ENCODE measurements around the gene MINDY1.

MINDY1 gene

DNA sequence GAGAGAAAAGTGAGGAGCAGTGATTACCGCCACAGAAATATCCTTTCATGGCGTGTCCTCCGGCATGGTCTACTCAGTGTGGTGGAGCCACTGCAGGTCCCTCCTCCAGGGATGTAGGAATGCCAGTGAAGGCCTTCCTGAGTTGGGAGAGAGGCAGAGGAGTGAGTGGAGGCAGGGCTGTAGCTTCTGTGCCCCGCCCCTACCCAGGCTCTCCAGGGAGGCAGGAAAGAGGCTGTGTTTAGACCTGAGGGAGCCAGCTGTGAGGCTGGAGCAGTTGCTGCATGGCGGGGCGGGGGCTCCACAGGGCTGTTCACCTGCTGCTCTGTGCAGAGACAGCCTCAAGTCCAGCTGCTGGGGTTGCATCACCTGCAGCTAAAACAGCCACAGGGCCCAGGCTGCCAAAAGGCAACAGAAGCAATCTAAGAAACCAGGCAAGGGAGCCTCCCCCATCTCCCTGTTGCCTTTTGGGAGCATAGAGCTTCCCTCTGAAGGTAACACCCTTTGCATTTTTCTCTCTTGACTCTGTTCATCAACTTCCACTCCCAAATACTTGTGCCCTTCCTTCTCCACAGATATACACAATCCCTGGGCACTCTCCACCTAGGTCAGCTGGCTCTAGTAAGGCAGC is 25.4 kb downstream of the MINDY1 start:
- no peak for DNase-seq (ENCODE audit: low spot score)

DNA sequence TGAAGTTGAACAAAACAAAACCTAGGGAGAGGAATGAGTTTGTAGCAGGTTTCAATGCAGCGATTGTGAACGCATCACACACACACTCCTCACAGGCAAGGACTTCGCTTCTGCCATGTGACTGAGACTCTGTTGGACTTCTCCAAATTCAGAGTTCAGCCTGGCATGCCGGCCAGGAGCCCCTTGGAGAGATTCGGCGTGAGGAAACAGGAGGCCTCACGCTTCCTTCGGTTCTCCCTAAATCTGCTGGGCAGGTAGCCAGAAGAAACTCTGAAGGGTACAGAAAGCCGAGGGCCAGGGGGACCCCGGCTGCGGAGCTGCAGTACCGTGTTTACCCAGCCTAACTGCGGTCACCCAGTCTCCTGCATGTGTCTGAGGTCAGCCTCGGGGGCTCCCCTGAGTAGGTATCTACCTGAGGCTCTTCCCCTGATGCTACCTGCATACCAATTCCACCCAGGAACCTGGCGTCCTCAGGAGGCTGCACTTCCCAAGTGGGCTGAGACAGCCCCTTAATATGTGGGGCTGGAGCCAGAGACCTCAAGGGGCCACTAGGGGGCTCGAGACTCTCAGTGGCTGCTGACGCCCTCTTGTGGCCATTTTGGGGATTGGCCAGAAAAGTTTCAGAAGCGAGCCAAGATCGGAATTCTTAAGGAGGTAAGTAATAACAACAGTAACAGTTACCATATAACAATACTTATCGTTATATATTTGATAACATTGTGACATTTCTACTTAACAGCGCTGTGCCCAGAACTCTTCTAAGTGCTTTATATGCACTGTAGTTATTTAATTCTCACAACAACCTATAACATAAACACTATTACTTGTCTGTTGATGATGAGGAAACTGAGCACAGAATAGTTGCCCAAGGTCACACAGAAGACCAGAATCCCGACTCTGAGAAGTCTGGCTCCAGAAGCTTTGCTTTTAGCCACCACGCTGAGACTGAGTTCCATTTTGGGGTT is 27.3 kb downstream of the MINDY1 start:
- DNase-seq (ENCODE audit: low spot score) = peak; percentile 93
- Histone ChIP-seq H3K27ac (replicated peaks; ENCODE audit: low read length) (no peak overlapping the region), H3K27me3 (ENCODE audit: control insufficient read depth in 3 of 3, insufficient read depth in 3 of 3, low read depth in 1 of 3, low read length in 3 of 3) (peaks cover 0 to 16% (median 0%) of the 10 kb centered on the region in 3 experiments), H2AFZ (ENCODE audit: low read length) (peak overlapping the region; percentile 86), H2BK5ac (ENCODE audit: low read length) (peak overlapping the region; percentile 87), H4K91ac (ENCODE audit: low read depth, low read length, poor library complexity) (no peak overlapping the region), H3K4me3 (ENCODE audit: low read length in 2 of 2) (no peak overlapping the region), H3K79me1 (ENCODE audit: low read depth, low read length) (no peaks in the 10 kb centered on the region), H2BK120ac (ENCODE audit: low read depth, low read length) (peak overlapping the region; percentile 97), H2BK12ac (ENCODE audit: low read length) (no peak overlapping the region), H3K36me3 (replicated peaks in 1 of 2; ENCODE audit: control insufficient read depth in 2 of 2, insufficient read depth in 2 of 2, low read length in 2 of 2) (no peaks in the 10 kb centered on the region), H3K18ac (ENCODE audit: low read length) (peak overlapping the region; percentile 91), H3K4me2 (ENCODE audit: insufficient read depth, low read length, poor library complexity, severe bottlenecking) (no peak overlapping the region), H4K8ac (ENCODE audit: low read depth, low read length) (peak overlapping the region; percentile 29), H3K4me1 (ENCODE audit: control insufficient read depth in 2 of 2, insufficient read depth in 1 of 2, low read depth in 1 of 2, low read length in 2 of 2) (peaks cover 11 to 22% of the 10 kb centered on the region in 2 donors), H2AK5ac (ENCODE audit: low read depth, low read length) (no peak overlapping the region), H3K14ac (ENCODE audit: low read length) (no peak overlapping the region), H3K9ac (ENCODE audit: low read depth, low read length, poor library complexity) (peak overlapping the region; percentile 36), H2BK15ac (ENCODE audit: low read length) (peak overlapping the region; percentile 98), H3K4ac (ENCODE audit: low read length) (no peak overlapping the region), H3K9me3 (replicated peaks in 1 of 2; ENCODE audit: control insufficient read depth in 2 of 2, insufficient read depth in 1 of 2, low read depth in 1 of 2, low read length in 2 of 2) (peaks cover 0 to 5% of the 10 kb centered on the region in 2 donors), H3K23ac (ENCODE audit: low read depth, low read length, poor library complexity) (no peak overlapping the region)
- WGBS, 2 donors (ENCODE audit: extremely low coverage in 2 of 2, insufficient read length in 2 of 2, insufficient replicate concordance in 1 of 2) = no CpG with 5 or more reads among the region's 23 CpGs

More for the DNA sequence above, 25.4 kb downstream of the MINDY1 start:
- Histone ChIP-seq H3K23ac (ENCODE audit: low read depth, low read length, poor library complexity) (no peak overlapping the region), H3K27ac (replicated peaks; ENCODE audit: low read length) (peak overlapping the region; percentile 18), H3K27me3 (ENCODE audit: control insufficient read depth in 3 of 3, insufficient read depth in 3 of 3, low read depth in 1 of 3, low read length in 3 of 3) (peaks cover 0 to 27% (median 0%) of the 10 kb centered on the region in 3 experiments), H3K14ac (ENCODE audit: low read length) (no peak overlapping the region), H4K8ac (ENCODE audit: low read depth, low read length) (no peak overlapping the region), H3K4me1 (ENCODE audit: control insufficient read depth in 2 of 2, insufficient read depth in 1 of 2, low read depth in 1 of 2, low read length in 2 of 2) (peaks cover 11 to 22% of the 10 kb centered on the region in 2 donors), H2BK12ac (ENCODE audit: low read length) (no peak overlapping the region), H3K9ac (ENCODE audit: low read depth, low read length, poor library complexity) (no peak overlapping the region), H3K9me3 (replicated peaks in 1 of 2; ENCODE audit: control insufficient read depth in 2 of 2, insufficient read depth in 1 of 2, low read depth in 1 of 2, low read length in 2 of 2) (peaks cover 0 to 3% of the 10 kb centered on the region in 2 donors), H3K4me2 (ENCODE audit: insufficient read depth, low read length, poor library complexity, severe bottlenecking) (no peak overlapping the region), H3K4ac (ENCODE audit: low read length) (no peak overlapping the region), H2AK5ac (ENCODE audit: low read depth, low read length) (peak overlapping the region; percentile 18), H3K79me1 (ENCODE audit: low read depth, low read length) (no peaks in the 10 kb centered on the region), H3K36me3 (replicated peaks in 1 of 2; ENCODE audit: control insufficient read depth in 2 of 2, insufficient read depth in 2 of 2, low read length in 2 of 2) (no peaks in the 10 kb centered on the region), H3K18ac (ENCODE audit: low read length) (peak overlapping the region; percentile 58), H2BK120ac (ENCODE audit: low read depth, low read length) (no peak overlapping the region), H4K91ac (ENCODE audit: low read depth, low read length, poor library complexity) (no peak overlapping the region), H2BK5ac (ENCODE audit: low read length) (no peak overlapping the region), H3K4me3 (ENCODE audit: low read length in 2 of 2) (no peak overlapping the region), H2AFZ (ENCODE audit: low read length) (peak overlapping the region; percentile 80), H2BK15ac (ENCODE audit: low read length) (no peak overlapping the region)
- no CpG with 5 or more reads among the region's 6 CpGs for WGBS, 2 donors (ENCODE audit: extremely low coverage in 2 of 2, insufficient read length in 2 of 2, insufficient replicate concordance in 1 of 2)

DNA sequence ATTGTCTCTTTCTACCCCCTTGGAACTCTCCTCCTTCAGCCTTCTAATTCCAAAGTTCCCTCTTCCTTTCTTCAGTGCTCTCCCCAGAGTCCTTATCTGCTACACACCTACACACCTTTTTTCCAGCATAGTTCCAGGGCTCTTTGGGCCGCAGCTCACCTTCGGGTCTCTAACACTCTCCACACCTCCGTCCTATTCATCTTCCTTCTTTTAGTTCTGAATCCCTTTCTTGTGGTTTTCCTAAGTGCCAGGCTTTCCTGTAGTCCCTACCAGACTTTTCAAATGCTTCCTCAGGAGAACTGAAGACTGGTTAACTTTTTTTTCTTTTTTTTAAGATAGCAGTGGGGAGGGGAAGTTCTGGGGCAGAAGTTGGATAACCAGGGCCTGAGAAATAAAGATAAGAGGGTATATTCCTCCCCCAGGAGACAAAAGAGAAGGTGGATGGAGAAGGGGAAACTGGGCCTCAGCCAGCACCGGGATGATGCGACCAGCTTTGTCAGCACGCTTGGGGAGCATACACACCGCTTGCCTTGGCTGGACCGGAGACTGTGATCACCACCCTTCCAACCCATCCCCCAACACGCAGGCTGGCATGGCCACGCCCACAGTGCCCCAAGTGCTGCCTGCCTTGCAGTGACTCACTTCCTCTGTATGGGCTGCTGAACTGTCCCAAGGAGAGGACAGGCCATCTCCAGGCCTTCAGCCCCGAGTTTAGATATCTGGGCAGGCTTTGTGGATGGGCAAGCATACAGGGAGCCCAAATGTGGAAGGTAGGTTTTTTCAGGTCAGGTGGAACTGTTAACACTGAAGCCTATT is 29.6 kb downstream of the MINDY1 start:
- no peak overlapping the region for H3K4ac ChIP-seq (ENCODE audit: low read length)
- no CpG with 5 or more reads among the region's 11 CpGs for whole genome bisulfite sequencing, 2 donors (ENCODE audit: extremely low coverage in 2 of 2, insufficient read length in 2 of 2, insufficient replicate concordance in 1 of 2)
- peak overlapping the region; percentile 66 for H3K9ac ChIP-seq (ENCODE audit: low read depth, low read length, poor library complexity)
- peak overlapping the region; percentile 83 for H3K18ac ChIP-seq (ENCODE audit: low read length)
- no peak for DNase-seq (ENCODE audit: low spot score)
- H3K4me1 ChIP-seq (ENCODE audit: control insufficient read depth in 2 of 2, insufficient read depth in 1 of 2, low read depth in 1 of 2, low read length in 2 of 2) = peaks cover 27 to 32% of the 10 kb centered on the region in 2 donors
- no peak overlapping the region for H4K91ac ChIP-seq (ENCODE audit: low read depth, low read length, poor library complexity)
- peak overlapping the region; percentile 72 for H2BK15ac ChIP-seq (ENCODE audit: low read length)
- peaks cover 3% of the 10 kb centered on the region for H3K79me1 ChIP-seq (ENCODE audit: low read depth, low read length)
- H2BK5ac ChIP-seq (ENCODE audit: low read length) = no peak overlapping the region
- H3K9me3 ChIP-seq (replicated peaks in 1 of 2; ENCODE audit: control insufficient read depth in 2 of 2, insufficient read depth in 1 of 2, low read depth in 1 of 2, low read length in 2 of 2) = peaks cover 0 to 5% of the 10 kb centered on the region in 2 donors
- H3K4me2 ChIP-seq (ENCODE audit: insufficient read depth, low read length, poor library complexity, severe bottlenecking) = no peak overlapping the region
- H3K23ac ChIP-seq (ENCODE audit: low read depth, low read length, poor library complexity) = peak overlapping the region; percentile 86
- peak overlapping the region; percentile 42 for H2BK12ac ChIP-seq (ENCODE audit: low read length)
- no peak overlapping the region for H2AFZ ChIP-seq (ENCODE audit: low read length)
- no peak overlapping the region for H3K14ac ChIP-seq (ENCODE audit: low read length)
- H4K8ac ChIP-seq (ENCODE audit: low read depth, low read length) = peak overlapping the region; percentile 74
- H3K27me3 ChIP-seq (ENCODE audit: control insufficient read depth in 3 of 3, insufficient read depth in 3 of 3, low read depth in 1 of 3, low read length in 3 of 3) = peaks cover 0 to 6% (median 0%) of the 10 kb centered on the region in 3 experiments
- H2AK5ac ChIP-seq (ENCODE audit: low read depth, low read length) = peak overlapping the region; percentile 65
- H3K4me3 ChIP-seq (ENCODE audit: low read length in 2 of 2) = no peak overlapping the region
- H3K27ac ChIP-seq (replicated peaks; ENCODE audit: low read length) = no peak overlapping the region
- no peak overlapping the region for H2BK120ac ChIP-seq (ENCODE audit: low read depth, low read length)
- no peaks in the 10 kb centered on the region for H3K36me3 ChIP-seq (replicated peaks in 1 of 2; ENCODE audit: control insufficient read depth in 2 of 2, insufficient read depth in 2 of 2, low read length in 2 of 2)
